Measurements from ENCODE around the gene LRP6. TPM values are rescaled to one million over a fixed set of nuclear protein-coding genes. Genes with fewer than 3 reads are reported as not detected.

The LRP6 gene
- total RNA-seq, 4 donors from 2014 or later = 15.1 to 25.9 (median 22.0) TPM

DNA sequence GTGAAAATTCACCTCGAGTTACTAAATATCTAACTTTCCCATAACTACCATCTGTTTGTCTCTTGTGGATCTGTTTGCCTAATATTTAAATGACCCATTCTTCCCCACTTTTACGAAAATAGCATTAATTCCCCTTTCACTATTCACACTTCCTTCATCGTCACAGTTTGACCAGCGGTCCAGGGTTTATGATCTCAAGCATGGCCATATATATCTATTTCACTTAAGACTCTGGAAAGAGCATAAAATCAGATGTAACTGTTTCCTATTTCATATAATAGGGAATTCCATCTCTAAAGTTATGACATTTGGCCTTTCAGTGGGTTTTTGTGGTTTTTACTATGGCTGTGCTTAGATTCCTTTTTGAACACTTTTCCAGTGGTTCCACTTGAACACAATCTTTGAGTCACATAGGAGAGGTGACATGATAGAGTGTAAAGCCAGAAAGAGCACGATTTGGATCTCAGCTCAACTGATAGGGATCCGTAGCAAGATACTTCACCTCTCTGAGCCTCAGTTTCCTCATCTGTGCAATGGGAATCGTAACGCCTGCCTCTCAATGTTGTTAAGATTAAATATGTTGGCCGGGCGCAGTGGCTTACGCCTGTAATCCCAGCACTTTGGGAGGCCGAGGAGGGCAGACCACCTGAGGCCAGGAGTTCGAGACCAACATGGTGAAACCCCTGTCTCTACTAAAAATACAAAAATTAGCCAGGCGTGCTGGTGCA, 196.9 kb downstream of the LRP6 start:
- no peak for ATAC-seq (ENCODE audit: low FRiP score)
- TF ChIP-seq, protein P1, sequence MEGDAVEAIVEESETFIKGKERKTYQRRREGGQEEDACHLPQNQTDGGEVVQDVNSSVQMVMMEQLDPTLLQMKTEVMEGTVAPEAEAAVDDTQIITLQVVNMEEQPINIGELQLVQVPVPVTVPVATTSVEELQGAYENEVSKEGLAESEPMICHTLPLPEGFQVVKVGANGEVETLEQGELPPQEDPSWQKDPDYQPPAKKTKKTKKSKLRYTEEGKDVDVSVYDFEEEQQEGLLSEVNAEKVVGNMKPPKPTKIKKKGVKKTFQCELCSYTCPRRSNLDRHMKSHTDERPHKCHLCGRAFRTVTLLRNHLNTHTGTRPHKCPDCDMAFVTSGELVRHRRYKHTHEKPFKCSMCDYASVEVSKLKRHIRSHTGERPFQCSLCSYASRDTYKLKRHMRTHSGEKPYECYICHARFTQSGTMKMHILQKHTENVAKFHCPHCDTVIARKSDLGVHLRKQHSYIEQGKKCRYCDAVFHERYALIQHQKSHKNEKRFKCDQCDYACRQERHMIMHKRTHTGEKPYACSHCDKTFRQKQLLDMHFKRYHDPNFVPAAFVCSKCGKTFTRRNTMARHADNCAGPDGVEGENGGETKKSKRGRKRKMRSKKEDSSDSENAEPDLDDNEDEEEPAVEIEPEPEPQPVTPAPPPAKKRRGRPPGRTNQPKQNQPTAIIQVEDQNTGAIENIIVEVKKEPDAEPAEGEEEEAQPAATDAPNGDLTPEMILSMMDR (IDR thresholded peaks at IDR 0.05) = no peak
- no peak for DNase-seq (ENCODE audit: low spot score)

- DNase-seq (ENCODE audit: low spot score) (no peak), ATAC-seq (ENCODE audit: low FRiP score) (no peak)
- TF ChIP-seq, protein P1 (IDR thresholded peaks at IDR 0.05) = no peak
Measured at GRCh38 chr12:12068751-12069150, 198.1 kb downstream of the LRP6 start.

Small RNA genes lying within 50 kb of the gene (small RNA-seq; reads per million reads assigned to genes)
- gene RNU6-318P (not detected), gene RNU6-545P (not detected)

Other genes with a start within 250 kb of the LRP6 start
- under 1 TPM in 1 of 4 donors, not detected in 3; 0.36 TPM for gene BCL2L14, start 196.1 kb downstream of the LRP6 start, total RNA-seq
- 10 to 100 TPM; 12.2 to 20.1 (median 14.5) TPM for gene MANSC1, start 83.2 kb upstream of the LRP6 start, total RNA-seq
- gene BORCS5, start 90.0 kb upstream of the LRP6 start, total RNA-seq = 10 to 100 TPM; 11.4 to 17.1 (median 15.7) TPM